ENCODE data around the gene CRIP2.

The CRIP2 gene

DNA sequence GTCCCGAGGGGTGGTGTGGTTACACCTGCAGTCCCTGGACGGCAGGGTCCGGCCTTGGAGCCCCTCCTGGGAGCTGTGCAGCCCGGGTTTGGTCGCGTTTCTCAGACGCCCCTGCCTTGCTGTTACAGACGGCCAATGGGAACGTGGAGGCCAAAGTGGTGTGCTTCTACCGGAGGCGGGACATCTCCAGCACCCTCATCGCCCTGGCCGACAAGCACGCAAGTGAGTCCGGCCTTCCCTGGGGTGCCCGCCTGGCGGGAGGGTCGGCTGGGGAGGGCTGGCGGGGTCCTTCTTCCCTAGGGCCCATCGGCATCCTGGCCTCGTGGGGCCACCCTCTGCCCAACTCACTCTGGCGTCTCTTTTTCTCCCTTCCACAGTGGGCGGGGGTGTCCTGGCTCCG lies 29.3 kb upstream of the CRIP2 start:
- DNase-seq: no peak

DNA sequence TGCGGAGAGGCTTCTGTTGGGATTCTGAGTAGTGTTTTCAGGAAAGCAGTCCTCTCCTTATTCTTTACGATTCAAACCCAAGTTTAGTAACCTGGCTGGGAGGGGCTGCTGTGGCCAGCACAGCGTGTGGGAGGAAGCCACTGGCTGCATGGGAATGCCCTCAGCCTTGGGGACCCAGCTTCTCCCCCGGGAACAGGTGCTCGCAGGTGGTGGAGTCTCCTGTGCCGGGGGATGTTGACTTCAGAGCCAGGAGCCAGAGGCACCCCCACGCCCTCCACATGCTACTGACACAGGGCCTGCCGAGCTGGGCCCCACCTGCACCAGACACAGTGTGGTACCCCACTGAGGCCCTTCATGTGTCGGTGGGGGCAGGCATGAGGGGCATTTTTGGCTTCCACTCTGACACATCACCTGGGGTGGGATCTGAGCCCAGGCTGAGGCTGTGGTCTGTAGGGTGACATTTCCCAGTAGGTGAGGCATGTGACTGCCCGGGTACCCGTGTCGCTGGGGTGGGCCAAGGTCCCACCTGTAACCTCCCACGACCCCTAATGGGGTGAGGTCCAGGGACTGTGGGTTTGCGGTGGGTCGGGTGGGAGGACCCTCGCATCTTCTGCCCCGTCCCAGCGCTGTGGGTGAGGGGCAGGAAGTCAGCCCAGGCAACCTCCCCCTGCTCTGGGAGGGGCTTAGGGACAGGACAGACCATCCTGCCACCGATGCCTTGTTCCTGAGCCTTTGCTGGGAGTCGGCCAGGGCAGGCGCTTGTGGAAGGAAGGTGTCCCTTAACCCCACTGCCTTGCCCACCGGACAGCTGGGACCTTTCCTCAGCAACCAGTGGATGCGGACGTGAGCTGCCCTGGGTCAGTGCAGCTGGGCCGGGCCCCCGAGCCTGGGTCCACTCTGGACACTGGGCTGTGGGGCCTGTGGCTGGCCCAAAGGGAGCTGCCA lies 28.4 kb upstream of the CRIP2 start:
- no peak for DNase-seq

DNA sequence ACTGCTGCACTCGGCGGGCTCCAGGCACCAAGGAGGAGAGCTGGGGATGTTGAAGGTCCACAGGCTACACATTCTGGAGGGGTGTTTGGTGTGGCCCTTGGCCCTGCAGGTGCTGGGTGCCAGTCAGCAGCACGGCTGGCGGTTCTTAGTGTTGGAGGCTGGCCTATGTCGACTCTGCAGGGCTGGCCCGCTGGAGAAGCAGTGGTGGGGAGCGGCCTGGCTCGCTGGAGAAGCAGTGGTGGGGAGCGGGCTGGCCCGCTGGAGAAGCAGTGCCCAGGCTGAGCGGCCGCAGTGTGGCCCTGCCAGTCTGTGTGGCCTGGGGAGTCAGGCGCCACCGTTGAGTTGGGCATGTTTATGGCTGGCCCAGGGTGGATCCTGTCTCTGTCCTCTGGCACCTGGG lies 27.6 kb upstream of the CRIP2 start:
- DNase-seq: no peak

DNA sequence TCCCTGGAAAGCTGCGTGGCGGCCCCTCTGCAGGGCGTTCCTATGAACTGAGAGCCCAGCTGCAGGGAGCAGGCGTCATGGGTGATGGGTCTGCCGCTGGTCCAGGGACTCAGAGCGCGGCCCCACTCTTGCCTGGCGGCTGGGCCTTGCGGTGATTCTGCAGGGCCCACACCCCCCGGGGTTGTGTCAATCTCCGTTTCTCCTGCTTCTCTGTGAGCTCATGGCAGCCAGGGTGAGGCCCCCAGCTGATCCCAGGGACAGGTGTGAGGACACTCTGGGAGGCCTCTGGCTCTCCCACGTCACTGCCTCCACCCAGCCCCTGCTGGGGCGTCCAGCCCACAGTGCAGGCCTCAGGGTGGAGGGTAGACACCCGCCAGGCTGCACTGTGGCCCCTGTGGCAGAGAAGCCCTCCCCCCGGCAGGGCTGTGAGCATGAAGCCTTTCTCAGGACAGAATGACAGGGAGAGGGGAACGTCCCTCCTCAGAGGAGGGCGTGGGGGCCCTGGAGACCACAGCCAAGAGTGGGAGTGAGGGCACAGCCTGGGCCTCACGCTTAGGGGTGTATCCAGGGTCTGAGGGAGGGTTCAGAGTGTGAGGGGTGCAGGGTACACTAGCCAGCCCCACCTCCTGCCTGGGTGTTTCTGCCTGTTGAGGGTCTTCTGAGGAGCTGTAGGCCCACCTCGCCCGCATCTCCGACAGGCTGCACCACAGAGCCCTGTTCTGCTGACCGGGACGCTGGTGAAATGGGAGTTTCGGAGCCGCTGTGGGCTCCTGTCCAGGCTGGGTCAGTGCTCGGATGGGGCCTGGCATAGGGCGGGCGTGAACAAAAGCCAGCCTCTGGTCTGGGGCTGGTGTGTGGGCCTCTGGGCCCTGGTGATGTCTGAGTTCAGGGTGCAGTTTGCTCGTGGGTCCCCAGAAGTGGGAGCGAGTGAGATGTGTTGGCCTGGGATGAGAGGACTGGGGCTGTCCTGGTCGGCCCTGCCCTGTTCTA lies 26.7 kb upstream of the CRIP2 start:
- DNase-seq: no peak

DNA sequence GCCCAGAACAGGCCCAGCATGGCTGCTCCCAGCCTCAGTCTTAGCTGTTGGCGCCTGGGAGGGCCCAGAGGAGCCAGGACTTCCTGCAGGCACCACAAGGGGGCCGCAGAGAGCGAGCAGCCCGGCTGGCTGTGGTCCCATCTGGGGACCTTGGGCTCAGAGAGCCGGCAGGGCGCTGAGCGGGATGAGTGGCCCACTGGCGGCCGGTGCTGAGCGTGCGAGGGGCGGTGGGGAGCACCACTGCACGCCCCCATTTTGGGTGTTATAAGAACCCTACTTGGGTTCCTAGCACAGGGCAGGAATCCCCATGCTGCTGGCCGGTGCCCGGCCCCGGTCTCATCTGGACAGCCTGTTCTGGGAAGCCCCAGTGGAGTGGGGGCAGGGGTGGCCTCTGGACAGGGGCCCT lies 25.9 kb upstream of the CRIP2 start:
- DNase-seq: no peak

DNA sequence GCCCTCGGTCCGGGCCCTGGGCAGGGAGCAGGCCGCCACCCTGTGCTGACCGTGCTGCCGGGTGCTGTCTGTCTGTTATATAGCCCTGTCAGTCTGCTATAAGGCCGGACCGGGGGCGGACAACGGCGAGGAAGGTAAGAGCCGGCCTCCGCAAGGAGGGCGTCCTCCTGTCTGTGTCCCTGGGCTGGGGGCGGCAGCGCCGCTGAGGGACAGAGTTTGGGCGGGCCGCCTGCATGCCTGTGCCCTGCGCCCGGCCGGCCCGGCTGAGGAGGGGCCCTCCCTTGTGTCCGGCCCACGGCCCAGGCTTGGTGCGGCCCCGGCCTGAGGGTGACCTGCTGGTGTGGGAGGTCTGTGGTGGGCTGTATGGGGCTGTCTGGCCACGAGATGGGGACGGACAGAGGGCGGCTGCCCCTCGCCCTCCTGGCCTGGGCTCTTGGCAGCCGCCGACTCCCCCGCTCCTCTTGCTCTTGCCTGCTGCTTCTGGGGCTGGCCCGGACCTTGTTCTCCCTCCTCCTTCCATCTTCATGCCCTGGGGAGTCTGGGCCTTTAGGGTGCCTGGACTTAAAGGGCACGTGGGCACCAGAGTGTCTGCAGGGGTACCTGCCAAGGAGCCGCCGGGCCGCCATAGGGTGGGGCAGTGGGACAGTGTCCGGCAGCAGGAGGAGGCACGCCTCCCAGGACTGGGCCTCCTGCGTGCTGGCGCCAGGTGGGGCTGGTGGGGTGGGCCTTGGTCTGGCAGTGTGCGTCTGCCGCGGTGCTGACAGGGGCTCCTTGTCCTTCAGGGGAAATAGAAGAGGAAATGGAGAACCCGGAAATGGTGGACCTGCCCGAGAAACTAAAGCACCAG lies 25.1 kb upstream of the CRIP2 start:
- DNase-seq: no peak

DNA sequence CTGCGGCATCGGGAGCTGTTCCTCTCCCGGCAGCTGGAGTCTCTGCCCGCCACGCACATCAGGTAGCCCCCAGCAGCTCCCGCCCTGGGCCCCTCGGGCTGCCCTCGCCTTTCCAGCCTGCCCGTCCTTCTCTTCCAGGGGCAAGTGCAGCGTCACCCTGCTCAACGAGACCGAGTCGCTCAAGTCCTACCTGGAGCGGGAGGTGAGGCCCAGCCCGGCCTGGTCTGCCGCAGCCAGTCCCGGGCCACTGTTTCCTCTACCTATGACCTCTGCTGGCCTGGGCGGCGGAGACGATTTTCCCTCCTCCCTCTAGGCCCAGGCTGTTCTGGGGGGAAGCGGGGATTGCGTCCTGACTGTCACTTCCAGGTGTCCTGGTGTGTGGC lies 24.5 kb upstream of the CRIP2 start:
- DNase-seq: no peak

DNA sequence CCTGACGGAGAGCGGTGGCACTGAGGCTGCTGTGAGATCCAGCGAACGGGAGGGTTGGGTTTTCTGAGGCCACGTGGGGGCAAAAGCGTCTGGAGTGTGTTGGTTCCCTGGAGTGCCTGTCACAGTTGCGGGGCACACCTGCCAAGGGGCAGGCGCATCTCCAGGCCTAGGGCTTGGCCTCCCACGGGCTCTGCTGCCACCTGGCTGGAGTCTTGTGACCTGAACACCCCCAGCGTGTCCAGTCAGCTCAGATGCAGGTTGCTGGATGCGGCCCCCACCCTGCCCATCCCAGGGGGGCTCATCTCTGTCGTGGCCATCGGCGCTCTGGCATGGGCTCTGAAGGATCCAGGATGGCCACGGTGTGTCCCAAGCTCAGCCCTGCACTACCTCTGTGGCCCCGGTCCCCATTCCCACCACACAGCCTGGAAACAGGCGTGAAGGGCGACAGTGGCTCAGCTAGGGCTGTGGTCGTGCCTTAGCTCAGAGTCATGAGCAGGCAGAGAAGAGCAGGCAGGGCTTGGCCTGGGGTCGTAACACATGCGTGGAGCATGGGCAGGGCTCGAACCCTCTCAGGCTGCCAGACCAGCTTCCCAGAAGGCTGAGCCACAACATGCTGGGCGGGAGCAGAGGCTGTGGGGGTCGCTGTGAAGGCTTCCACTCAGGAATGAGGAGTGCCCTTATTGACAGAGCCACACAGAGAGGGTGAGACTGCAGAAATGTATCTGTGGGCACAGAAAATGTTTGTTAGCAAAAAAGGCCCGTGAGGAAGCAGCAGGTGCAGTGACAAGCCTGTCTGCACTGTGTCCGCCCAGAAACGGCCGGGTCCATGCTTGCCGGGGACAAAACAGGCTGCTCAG lies 23.5 kb upstream of the CRIP2 start:
- DNase-seq: no peak

DNA sequence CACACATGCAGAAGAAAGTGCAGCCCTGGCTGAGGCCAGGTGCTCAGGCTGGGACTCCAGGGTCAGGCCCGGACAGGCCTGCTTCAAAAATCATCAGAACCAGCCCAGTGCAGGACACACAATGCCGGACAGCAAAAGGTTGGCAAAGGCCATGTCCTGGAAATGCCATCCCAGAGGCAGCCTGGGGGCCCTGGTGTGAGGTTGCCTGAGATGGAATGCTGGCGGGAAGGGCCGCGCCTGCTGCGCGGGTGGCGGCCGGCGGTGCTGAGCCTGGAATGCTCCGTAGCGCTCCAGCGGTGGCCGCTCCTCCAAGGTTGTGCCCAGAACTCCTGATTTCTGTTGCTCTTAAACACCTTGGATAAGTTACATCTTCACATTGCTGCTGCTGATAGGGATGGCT lies 21.7 kb upstream of the CRIP2 start:
- no peak for DNase-seq

DNA sequence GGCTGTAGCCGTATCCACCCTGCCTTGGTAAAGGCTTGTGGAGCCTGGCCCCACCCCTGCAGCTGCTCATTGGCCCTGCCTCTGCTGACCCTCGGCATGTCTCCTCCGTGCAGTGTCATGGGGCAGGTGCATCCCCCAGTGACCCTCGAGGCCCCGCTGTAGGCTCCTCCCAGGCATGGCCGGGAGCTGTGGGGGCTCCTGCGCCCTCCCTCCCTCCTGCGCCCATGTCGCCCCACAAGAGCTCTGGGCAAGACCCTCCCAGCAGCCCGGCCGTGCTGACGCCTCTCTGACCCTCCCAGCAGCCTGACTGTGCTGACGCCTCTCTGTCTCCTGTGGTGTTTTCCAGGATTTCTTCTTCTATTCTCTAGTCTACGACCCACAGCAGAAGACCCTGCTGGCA lies 20.8 kb upstream of the CRIP2 start:
- no peak for DNase-seq

DNA sequence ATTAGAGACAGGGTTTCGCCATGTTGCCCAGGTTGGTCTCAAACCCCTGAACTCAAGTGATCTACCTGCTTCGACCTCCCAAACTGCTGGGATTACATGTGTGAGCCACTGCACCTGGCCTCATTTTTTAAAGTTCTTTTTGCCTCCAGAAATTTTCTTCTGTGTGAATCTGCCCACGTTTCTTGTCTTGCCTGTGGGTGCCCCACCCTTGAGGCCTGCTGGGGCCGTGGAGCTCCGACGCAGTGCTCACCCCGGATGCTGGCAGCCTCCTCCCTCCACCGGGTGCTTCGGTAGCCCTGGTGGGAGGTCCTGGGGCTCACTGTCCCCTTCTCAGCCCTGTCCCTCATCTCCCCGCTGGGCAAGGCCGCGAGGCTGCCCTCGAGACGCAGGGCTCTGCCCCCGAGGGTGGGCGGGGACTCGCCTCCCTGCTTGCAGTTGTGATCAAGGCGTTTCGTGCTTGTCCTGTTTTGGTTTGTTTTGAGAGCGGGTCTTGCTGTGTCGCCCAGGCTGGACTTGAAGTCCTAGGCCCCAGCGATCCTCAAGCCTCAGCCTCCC lies 19.5 kb upstream of the CRIP2 start:
- no peak for DNase-seq

DNA sequence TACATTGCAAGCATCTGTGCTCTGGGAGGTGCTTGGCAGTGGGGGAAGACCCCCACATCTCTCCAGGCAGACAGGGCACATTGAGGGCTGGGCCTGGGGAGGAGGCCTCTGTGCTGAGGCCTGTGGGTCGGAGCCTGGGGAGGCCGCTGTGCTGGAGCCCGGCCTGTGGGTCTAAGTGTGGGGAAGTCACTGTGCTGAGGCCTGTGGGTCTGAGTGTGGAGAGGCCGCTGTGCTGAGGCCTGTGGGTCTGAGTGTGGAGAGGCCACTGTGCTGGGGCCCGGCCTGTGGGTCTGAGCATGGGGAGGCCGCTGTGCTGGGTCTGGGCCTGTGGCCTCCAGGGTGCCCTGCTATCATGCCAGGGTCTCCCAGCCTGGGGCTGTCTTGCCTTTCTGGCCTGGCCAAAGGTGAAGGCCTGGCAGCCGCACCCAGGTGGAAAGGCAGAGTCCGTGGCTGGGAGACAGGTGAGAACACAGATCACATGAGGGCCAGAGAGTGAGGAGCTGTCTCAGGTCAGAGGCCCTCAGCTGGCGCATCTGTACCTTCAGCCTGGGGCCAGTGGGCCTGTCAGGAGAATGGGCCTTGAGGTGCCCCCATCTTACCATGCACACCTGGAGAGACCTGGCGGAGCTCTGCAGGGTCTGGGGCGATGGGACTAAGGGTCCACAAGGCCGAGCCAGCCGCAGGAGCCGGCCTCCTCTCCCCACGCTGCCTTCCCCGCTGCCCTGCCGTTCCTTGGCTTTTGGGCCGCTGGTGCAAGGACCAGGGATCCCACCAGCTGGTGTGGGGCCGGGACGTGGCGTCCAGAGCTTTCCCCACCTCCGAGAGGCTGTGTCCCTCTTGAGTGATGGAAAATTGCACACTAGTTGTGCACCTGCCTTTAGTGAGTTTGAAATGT lies 18.6 kb upstream of the CRIP2 start:
- no peak for DNase-seq

DNA sequence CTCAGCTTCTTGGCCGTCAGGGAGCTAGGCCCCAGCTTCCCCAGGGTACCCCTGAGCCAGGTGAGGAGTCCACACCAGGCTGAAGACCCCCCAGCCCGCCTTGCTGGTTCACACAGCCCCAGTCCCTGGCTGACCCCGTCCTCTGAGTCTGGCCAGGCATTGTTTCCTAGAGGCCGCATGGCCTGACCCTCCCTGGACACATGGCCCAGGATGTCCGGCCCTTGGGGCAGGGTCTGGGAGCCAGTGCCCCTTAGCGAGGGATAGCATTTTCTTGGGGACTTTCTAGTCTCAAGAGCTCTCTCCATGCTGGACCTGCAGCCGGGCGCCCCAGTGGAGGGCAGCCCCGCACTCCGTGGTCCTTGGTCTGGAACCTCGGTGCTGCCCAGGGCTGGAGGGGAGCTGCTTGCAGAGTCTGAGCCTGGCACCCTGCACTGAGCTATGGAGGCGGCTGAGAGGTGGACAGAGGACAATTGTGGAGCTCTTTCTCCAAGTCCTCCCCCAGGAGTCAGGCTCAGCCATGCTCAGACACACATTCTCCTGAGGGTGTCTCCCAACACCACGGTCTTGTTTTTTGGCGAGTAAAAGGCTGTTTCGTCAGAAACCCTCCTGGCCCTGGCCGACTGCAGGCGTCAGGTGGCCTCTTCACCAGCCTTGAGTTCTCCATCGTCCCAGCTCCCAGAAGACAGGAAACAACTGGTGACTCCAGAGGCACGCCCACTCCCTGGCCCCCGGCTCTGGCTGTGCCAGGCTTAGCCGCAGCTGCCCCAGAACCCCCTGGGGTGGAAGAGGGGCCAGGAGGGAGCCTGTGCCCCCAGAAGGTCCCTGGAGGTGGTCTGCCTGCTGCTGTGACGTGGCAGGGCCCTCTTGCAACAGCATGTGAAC lies 17.6 kb upstream of the CRIP2 start:
- no peak for DNase-seq

DNA sequence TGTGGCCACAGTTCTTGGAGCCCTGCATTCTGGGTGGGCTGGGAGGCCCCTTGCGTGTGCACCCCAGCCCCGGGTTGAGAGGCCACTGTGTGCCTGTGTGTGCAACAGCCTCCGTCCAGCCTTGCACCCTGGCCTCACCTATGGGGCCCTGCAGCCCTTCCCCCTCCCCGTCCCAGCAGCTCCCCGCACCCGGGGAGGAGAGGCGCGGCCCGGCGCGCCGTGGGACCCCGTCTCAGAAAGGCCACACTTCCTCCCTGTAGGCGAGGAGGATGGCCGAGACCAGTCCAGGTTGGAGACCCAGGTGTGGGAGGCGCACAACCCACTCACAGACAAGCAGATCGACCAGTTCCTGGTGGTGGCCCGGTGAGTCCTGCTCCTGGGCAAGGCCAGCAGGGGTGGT lies 16.6 kb upstream of the CRIP2 start:
- no peak for DNase-seq

DNA sequence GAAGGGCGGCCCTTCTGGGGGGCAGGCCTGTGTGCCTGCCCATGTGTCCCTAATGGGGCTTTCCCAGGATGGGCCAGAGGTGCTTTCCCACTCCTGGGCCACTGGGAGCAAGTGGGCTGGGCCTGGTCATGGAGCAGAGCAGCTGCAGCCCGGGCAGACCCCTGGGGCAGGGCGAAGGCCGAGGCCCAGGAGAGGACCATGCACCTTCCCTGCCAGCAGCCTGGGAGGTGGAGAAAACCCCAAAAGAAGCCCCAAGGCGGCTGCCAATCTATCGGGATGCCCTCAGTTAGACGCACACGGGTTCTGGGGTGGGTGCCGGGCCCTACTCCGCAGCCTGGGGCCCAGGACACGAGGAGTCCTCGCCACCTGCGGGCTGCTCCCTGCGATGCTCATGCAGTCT lies 16.1 kb upstream of the CRIP2 start:
- no peak for DNase-seq

DNA sequence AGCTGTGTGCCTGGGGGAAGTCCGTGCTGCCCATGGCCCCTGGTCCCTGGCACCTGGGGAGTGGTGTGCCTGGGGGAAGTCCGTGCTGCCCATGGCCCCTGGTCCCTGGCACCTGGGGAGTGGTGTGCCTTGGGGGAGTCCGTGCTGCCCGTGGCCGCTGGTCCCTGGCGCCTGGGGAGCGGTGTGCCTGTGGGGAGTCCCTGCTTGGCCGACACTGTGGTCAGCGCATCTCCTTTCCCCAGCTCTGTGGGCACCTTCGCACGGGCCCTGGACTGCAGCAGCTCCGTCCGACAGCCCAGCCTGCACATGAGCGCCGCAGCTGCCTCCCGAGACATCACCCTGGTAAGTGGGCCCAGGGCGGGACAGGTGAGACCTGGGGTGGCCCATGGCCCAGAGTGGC lies 14.5 kb upstream of the CRIP2 start:
- no peak for DNase-seq

DNA sequence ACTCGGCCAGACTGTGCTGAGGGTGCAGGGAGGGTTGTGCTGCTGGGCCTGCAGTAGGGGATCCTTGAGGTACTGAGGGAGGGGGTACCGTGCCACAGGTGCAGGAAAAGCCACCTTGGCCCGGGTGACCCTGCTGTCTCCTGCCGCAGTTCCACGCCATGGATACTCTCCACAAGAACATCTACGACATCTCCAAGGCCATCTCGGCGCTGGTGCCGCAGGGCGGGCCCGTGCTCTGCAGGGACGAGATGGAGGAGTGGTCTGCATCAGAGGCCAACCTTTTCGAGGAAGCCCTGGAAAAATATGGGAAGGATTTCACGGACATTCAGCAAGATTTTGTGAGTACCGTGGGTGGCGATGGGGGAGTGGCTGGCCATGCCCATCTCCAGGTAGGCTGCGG lies 14.0 kb upstream of the CRIP2 start:
- no peak for DNase-seq

DNA sequence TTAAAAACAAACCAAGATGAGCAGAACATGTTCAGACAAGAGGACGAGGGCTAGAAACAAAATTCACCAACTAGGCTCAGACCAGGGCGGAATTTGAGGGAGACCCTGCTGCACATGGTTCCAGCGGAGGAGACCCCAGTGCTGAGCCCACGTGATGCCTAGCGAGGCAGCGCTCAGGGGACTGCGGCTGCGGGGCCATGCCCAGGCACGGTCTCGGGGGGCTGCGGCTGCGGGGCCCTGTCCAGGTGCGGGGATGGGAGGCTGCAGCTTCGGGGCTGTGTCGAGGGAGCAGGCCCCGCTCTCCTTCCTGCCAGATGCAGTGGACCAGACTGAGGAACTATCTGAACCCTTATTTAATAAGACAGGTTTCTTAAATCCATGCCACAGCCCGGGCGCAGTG lies 12.7 kb upstream of the CRIP2 start:
- no peak for DNase-seq

DNA sequence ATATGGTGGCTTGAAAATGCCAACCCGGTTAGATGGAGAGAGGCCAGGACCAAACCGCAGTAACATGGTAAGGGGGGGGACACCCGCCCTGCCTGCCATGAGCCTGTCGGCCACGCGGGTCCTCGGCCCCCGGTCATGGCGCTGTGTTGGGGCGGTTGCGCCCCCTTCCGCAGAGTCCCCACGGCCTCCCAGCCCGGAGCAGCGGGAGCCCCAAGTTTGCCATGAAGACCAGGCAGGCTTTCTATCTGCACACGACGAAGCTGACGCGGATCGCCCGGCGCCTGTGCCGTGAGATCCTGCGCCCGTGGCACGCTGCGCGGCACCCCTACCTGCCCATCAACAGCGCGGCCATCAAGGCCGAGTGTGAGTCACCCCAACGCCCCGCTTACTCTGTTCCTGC lies 10.1 kb upstream of the CRIP2 start:
- DNase-seq: no peak

All from GF-D8 (cell line).